SHP77 treated with DMSO at 0.1 percent for 48 hours (cell line): ENCODE data around the gene MAPRE3.
A peak's percentile ranks its signal among the peaks of the same experiment; 100 is the strongest.

ENCODE experiments used
- DNase-seq: peaks from one replicate; lab custom pipeline; 2025; lab: John Stamatoyannopoulos, UW

The MAPRE3 gene

DNA sequence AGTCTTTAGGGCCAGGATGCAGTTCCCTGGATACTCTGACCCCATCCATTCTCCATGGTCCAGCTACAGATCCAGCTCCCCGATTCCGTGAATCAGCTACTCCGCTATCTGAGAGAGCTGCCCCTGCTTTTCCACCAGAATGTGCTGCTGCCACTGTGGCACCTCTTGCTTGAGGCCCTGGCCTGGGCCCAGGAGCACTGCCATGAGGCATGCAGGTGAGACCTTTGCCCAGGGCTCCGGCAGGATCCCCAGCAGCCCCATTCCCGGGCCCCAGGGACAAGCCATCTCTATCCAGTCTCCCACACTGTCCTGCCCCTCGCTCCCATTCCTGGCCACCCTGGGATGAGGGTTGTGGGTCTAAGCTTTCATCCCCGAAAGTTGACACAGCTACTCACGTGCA is 69.8 kb downstream of the MAPRE3 start:
- DNase-seq = no peak

DNA sequence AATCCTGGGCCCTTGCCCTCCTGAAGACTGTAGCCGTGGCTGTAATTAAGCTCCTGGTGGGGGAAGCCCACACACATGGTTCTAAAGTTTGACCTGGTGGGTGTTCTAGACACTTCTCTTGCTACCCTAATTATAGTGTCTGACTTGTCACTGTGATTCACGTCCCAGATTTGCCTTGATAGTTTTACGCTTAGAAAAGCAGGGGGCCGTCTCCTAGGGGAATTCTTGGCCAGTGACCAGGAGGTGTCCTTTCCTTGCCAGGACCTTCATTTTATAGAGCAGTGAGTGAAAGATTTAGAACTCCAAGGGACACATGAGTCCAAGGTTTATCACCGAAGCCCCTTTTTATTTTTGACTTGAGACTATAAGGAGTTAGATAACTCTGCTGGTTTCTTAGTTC is 71.3 kb downstream of the MAPRE3 start:
- DNase-seq = no peak

- DNase-seq = no peak
These were observed 71.8 kb downstream of the MAPRE3 start for GRCh38 chr2:27042159-27042661.

- no peak for DNase-seq
These were observed 72.7 kb downstream of the MAPRE3 start for GRCh38 chr2:27042985-27043634.

GRCh38 chr2:27049422-27050280 is 79.2 kb downstream of the MAPRE3 start:
- DNase-seq = no peak

- peak; percentile 92 for DNase-seq
These were observed 80.0 kb downstream of the MAPRE3 start for GRCh38 chr2:27050281-27050995.

DNA sequence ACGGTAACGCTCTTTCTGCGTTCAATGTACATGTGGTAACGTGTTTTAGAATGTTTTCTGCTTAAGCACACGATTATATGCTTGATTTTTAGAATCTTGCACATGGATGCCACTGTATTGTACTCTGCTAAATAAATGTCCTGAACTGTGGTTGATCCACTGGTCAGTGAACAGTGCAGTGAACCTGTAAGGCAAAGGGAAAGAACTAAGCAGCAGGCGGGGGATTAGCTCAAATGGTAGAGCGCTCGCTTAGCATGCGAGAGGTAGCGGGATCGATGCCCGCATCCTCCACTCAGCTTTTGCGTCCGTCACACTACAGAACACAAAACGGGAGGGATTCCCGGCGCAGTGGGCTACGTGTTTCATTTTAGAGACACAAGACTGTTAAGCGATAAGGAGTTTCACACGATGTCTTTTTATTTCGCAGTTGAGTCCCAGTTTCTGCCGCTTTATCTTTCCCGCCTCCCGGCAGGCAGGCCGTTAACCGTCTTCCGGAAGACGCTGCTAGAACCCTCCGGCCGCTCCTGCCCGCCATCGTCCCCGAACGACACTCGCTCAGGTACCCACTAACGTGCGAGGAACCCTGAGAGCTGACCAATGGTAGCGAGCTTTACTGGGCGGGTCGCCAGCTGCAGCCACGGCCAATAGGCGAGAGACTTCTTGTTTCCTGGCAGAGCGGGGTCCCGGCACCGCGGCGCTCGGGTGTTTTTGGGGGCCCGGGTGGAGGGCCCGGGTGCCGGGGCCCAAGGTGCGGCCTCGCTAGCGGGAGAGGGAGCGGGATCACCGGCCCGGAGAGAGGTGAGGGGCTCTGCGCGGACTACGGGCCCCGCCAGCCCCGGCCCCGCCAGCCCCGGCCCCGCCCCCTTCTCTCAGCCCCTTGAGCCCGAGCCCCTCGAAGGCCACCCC is 80.8 kb downstream of the MAPRE3 start, which contains the start of gene AGBL5:
TSS of gene AGBL5 (plus strand) at position 673 of the 906 bp plus-strand sequence. CDS start 1,291 bp downstream, outside the sequence.
- peak; percentile 88 for DNase-seq

DNA sequence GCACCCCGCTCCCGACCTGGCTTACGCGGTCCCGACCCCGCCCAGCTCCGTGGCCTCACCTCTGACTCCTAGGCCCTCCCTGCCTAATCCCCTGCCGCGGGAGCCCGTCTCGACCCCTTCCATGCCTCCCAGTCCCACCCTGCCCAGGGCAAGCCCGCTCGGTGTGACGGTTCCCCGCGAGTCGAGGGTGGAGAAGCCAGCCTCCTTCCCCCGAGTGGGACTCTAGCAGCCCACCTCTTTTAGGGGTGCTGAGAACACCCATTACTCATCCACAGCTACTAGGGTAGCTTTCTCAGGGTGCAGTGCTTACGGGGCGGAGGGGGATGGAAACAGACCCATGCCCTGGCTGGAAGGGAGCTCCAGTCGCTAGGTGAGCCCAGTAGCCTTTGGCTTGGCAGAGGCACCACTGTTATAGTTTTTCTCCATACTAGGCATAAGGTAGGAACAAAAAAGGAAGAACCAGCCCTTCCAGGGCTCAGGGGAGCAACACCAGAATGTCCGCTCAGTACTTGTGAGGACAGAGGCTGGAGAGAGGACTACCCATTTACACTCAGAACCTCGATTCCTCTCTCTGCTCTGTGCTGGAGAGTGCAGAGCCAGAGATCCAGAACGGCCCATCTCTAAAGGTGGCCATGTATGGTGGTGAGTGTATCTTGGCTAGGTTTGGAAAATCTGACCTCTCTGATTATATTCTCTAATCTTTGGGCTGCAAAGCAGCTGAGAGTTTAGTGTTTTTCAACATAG is 81.6 kb downstream of the MAPRE3 start:
- no peak for DNase-seq

- no peak for DNase-seq
These were observed 82.9 kb downstream of the MAPRE3 start for GRCh38 chr2:27053321-27053720.

DNA sequence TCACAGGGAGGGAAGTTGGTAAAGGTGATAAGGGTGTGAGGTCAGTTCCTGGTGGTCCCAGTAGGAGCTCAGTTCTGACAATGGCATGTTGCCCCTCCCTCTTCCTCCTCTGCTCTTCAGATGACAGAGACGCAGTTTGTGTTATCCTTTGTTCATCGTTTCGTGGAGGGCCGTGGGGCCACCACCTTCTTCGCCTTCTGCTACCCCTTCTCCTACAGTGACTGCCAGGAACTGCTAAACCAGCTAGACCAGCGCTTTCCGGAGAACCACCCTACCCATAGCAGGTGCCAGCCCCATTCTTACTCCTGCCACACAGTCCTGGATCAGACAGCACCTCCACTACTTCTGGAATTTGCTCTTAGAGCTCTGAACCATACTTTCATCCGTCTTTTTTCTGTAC is 83.3 kb downstream of the MAPRE3 start:
- DNase-seq = no peak

DNA sequence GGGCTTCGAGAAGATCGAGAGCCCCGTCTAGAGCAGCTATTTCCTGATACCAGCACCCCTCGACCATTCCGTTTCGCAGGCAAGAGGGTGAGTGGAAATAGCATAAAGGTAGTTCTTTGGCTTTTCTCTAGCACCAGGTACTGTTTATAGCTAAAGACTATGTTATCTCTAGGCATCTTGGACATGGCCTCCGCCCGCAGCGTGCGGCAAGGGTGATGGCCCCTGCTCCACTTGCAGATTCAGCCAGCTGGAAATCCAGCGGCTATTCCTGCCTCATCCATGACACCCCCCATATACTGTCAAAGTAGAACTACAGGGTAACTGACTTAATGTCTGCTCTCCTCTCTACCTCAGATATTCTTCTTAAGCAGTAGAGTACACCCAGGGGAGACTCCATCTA is 84.3 kb downstream of the MAPRE3 start:
- no peak for DNase-seq

DNA sequence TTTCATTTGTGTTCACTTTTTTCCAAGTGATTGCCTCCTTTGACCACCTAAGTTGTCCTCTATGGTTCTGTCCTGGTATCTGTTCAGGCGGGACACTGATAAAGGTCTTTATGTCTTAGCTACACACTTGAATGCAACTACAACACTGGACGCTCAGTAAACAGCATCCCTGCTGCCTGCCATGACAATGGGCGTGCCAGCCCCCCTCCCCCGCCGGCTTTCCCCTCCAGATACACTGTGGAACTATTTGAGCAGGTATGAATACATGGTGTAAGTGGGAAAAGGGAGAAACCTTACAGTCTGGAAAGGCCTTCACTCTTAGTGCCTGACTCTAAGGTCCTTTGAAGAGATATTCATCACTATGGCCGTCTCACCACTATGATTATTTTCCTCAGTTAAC is 86.7 kb downstream of the MAPRE3 start:
- no peak for DNase-seq

- DNase-seq = no peak
These were observed 87.8 kb downstream of the MAPRE3 start for GRCh38 chr2:27058210-27058609.

- no peak for DNase-seq
These were observed 88.8 kb downstream of the MAPRE3 start for GRCh38 chr2:27059141-27059820.

DNA sequence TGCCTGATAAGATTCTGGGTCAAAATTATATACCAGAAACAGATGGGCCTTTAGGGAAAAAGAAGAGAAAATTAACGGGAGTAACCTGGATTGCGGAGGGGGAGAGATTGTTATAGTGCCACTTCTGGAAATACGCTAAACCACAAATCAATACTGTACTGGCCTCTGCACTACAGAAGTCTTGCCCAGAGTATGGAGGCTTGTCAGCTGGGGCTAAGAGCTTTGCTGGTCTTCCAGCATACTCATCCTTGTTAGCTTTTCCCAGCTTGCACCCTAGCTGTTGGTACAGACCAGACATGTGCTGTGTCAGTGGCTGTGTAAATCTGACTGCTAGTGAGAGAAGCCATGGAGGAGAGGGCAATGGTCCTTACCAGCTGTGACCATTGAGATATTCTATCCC is 89.9 kb downstream of the MAPRE3 start:
- no peak for DNase-seq

DNA sequence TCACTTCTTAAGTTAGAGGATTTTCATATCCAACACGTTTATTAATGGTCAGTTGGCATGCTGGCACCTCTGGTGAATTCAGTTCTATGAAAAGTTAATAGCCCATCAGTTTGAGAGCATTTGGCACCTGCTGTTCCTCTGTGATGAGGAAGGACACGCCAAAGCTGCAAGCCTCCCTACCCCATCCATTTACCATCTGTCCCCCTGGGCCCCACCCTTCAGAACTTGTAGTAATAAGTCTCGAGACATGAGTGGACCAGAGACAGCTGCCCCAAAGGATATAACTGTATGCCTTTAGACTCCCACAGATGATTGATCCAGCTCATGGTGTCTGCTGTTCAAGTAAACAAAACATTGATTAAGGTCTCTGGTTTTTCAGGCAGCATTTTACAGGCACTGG is 94.7 kb downstream of the MAPRE3 start:
- no peak for DNase-seq

DNA sequence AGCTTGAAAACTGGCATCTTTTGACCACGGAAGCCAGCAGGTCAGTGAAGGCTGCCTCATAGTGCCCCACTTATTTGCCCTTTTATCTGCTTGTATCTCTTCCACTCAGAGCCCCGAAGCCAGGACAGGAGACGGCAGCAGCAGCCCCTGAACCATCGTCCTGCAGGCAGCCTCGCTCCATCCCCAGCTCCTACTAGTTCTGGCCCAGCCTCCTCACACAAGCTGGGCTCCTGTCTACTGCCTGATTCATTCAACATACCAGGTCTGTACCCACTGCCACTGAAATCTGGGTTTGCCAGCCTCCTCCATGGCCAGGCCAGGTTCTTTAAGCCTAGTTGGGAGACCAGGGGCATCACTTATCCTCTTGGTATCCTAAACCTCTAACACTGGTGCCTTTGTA is 96.9 kb downstream of the MAPRE3 start:
- DNase-seq = no peak

DNA sequence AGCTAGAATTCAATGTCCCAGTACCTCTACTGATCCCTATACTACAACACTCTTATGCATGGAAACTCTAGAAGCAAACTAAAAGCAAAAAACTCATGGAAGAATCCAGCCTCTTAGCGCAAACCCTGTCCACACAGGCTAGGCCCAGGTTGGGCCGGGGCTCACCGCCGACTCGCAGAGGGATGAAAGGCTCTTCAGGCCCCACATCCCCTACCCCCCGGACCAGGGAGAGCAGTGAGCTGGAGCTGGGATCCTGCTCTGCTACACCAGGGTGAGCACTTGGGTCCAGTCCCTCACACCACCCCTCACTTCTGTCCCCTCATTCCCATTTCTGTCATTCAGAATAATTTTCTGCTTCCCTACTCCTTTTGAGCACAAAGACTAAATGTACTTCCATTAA is 99.0 kb downstream of the MAPRE3 start:
- no peak for DNase-seq

GRCh38 chr2:27069961-27070618 is 99.7 kb downstream of the MAPRE3 start:
- no peak for DNase-seq
